ENCODE data around the gene MAS1. TPM values are rescaled to one million over a fixed set of nuclear protein-coding genes. Genes with fewer than 3 reads are reported as not detected.

Gene MAS1
- total and polyA plus RNA-seq, 2 experiments from 2014 or later: 0.03 TPM; not detected in 1

GRCh38 chr6:159915397-159915796 is 24.6 kb downstream of the MAS1 start:
- Histone ChIP-seq H3F3A (replicated peaks; ENCODE audit: low read depth) (no peaks in the 10 kb centered on the region), H4K20me1 (replicated peaks; ENCODE audit: insufficient read depth) (no peaks in the 10 kb centered on the region), H3K79me2 (replicated peaks; ENCODE audit: insufficient read depth) (no peaks in the 10 kb centered on the region), H3K27me3 (ENCODE audit: insufficient read depth) (no peaks in the 10 kb centered on the region), H3K36me3 (ENCODE audit: insufficient read depth) (no peaks in the 10 kb centered on the region), H3K4me1 (ENCODE audit: insufficient read depth) (0 out of 2 replicates have a peak, but pooled peaks cover 4% of the 10 kb centered on the region), H3K27ac (ENCODE audit: low read depth) (no peak overlapping the region), H2AFZ (no peak overlapping the region), H3K4me2 (no peak overlapping the region), H3K4me3 (no peak overlapping the region), H3K9me2 (ENCODE audit: insufficient read depth) (peaks cover 3% of the 10 kb centered on the region; the same call in 1 of the 2 replicates)
- Mint-ChIP-seq H3K4me3 (no peak overlapping the region), H3K36me3 (ENCODE audit: low read depth) (no peaks in the 10 kb centered on the region), H3K27ac (no peak overlapping the region), H3K27me3 (ENCODE audit: insufficient read depth, low read depth, poor library complexity) (no peaks in the 10 kb centered on the region), H3K9me3 (no peaks in the 10 kb centered on the region; the same call in 2 of the 3 replicates), H3K4me1 (peaks cover 10% of the 10 kb centered on the region; the same call in 2 of the 3 replicates)
- TF ChIP-seq POLR2AphosphoS5 (IDR thresholded peaks at IDR 0.05; ENCODE audit: low read depth): no peak
- TF ChIP-seq EZH2phosphoT487 (IDR thresholded peaks at IDR 0.05; ENCODE audit: unreplicated experiment): no peak
- TF ChIP-seq STAT1 (IDR thresholded peaks at IDR 0.05; ENCODE audit: unreplicated experiment): no peak
- no peak for TF ChIP-seq ZNF114 (CRISPR knock-in tag; IDR thresholded peaks at IDR 0.05)
- no peak for ATAC-seq
- no peak for DNase-seq (ENCODE audit: low spot score)

- H3K4me2 ChIP-seq: no peak overlapping the region
- Mint-ChIP-seq H3K27ac (no peak overlapping the region), H3K4me3 (no peak overlapping the region), H3K36me3 (ENCODE audit: low read depth) (no peaks in the 10 kb centered on the region), H3K9me3 (no peaks in the 10 kb centered on the region; the same call in 2 of the 3 replicates), H3K27me3 (ENCODE audit: insufficient read depth, low read depth, poor library complexity) (no peaks in the 10 kb centered on the region), H3K4me1 (peaks cover 9% of the 10 kb centered on the region; the same call in 2 of the 3 replicates)
- no peaks in the 10 kb centered on the region for H3F3A ChIP-seq (replicated peaks; ENCODE audit: low read depth)
- ATAC-seq (no peak), DNase-seq (ENCODE audit: low spot score) (no peak)
- no peak for TF ChIP-seq ZNF331 (CRISPR knock-in tag; IDR thresholded peaks at IDR 0.05; ENCODE audit: low read depth)
- H3K79me2 ChIP-seq (replicated peaks; ENCODE audit: insufficient read depth): no peaks in the 10 kb centered on the region
- no peak overlapping the region for H2AFZ ChIP-seq
- 0 out of 2 replicates have a peak, but pooled peaks cover 4% of the 10 kb centered on the region for H3K4me1 ChIP-seq (ENCODE audit: insufficient read depth)
- no peaks in the 10 kb centered on the region for H3K9me2 ChIP-seq (ENCODE audit: insufficient read depth)
- no peaks in the 10 kb centered on the region for H3K27me3 ChIP-seq (ENCODE audit: insufficient read depth)
- no peaks in the 10 kb centered on the region for H4K20me1 ChIP-seq (replicated peaks; ENCODE audit: insufficient read depth)
- H3K4me3 ChIP-seq: no peak overlapping the region
- H3K36me3 ChIP-seq (ENCODE audit: insufficient read depth): no peaks in the 10 kb centered on the region
- H3K27ac ChIP-seq (ENCODE audit: low read depth): no peak overlapping the region
Measured at GRCh38 chr6:159916237-159916636, 25.4 kb downstream of the MAS1 start.

GRCh38 chr6:159916752-159917151 is 26.0 kb downstream of the MAS1 start:
- Histone ChIP-seq H3K27ac (ENCODE audit: low read depth) (no peak overlapping the region), H3K4me1 (ENCODE audit: insufficient read depth) (0 out of 2 replicates have a peak, but pooled peaks cover 4% of the 10 kb centered on the region), H2AFZ (no peak overlapping the region), H3K36me3 (ENCODE audit: insufficient read depth) (no peaks in the 10 kb centered on the region), H3K4me2 (no peak overlapping the region), H3K79me2 (replicated peaks; ENCODE audit: insufficient read depth) (no peaks in the 10 kb centered on the region), H4K20me1 (replicated peaks; ENCODE audit: insufficient read depth) (no peaks in the 10 kb centered on the region), H3K9me2 (ENCODE audit: insufficient read depth) (no peaks in the 10 kb centered on the region), H3F3A (replicated peaks; ENCODE audit: low read depth) (no peaks in the 10 kb centered on the region), H3K27me3 (ENCODE audit: insufficient read depth) (no peaks in the 10 kb centered on the region), H3K4me3 (no peak overlapping the region)
- Mint-ChIP-seq H3K27me3 (ENCODE audit: insufficient read depth, low read depth, poor library complexity) (no peaks in the 10 kb centered on the region), H3K36me3 (ENCODE audit: low read depth) (no peaks in the 10 kb centered on the region), H3K4me1 (peaks cover 9% of the 10 kb centered on the region; the same call in 2 of the 3 replicates), H3K9me3 (no peaks in the 10 kb centered on the region; the same call in 2 of the 3 replicates), H3K4me3 (no peak overlapping the region), H3K27ac (no peak overlapping the region)
- DNase-seq (ENCODE audit: low spot score) (no peak), ATAC-seq (no peak)
- TF ChIP-seq EZH2phosphoT487 (IDR thresholded peaks at IDR 0.05; ENCODE audit: unreplicated experiment) (no peak), NANOG (IDR thresholded peaks at IDR 0.05; ENCODE audit: borderline replicate concordance) (no peak), ETS1 (IDR thresholded peaks at IDR 0.05) (no peak), ZNF331 (CRISPR knock-in tag; IDR thresholded peaks at IDR 0.05; ENCODE audit: low read depth) (no peak), CTCF (conservative IDR thresholded peaks at IDR 0.05; ENCODE audit: low read depth in 2 of 2) (no peak), ZNF114 (CRISPR knock-in tag; IDR thresholded peaks at IDR 0.05) (no peak), REST (IDR thresholded peaks at IDR 0.05; ENCODE audit: unreplicated experiment) (no peak), CREB1 (CRISPR knock-in tag; IDR thresholded peaks at IDR 0.05; ENCODE audit: low read depth) (no peak)
